Smooth muscle cell (in vitro differentiated cells): ENCODE results near the gene DLD. TPM values are rescaled to one million over a fixed set of nuclear protein-coding genes. Genes with fewer than 3 reads are reported as not detected.
A peak's percentile ranks its signal among the peaks of the same experiment; 100 is the strongest.
"Not testable (repeated sequence)": the region's sequence is repeated elsewhere in the genome, so short reads cannot be mapped to it uniquely, and the experiment has no call there.

Experiments used
- DNase-seq: peaks from one replicate; lab custom pipeline; 2025; ENCODE audit not compliant: unreplicated experiment; lab: John Stamatoyannopoulos, UW
- H2AFZ ChIP-seq: fragments of 200-600 bp; sonication (generic); 2 replicates; pipeline ENCODE4 v1.6.0; 2016; ENCODE audit warnings: antibody characterized with exemption, low read depth, mild to moderate bottlenecking
- H3F3A ChIP-seq: fragments of 200-600 bp; sonication (generic); 2 replicates; pipeline ENCODE4 v1.6.0; 2017; ENCODE audit warnings: antibody characterized with exemption, low read depth
- H3K27ac ChIP-seq: fragments of 200-600 bp; sonication (generic); 2 replicates; pipeline ENCODE4 v1.5.1; 2016; ENCODE audit warnings: low read depth, mild to moderate bottlenecking
- H3K27me3 ChIP-seq: fragments of 200-600 bp; sonication (generic); 2 replicates; pipeline ENCODE4 v1.6.1; 2016; ENCODE audit warnings: low read depth, mild to moderate bottlenecking
- H3K36me3 ChIP-seq: fragments of 200-600 bp; sonication (generic); 2 replicates; pipeline ENCODE4 v1.5.1; 2016; ENCODE audit warnings: low read depth
- H3K4me1 ChIP-seq: fragments of 200-600 bp; sonication (generic); 2 replicates; pipeline ENCODE4 v1.5.1; 2016; ENCODE audit warnings: low read depth
- H3K4me2 ChIP-seq: fragments of 200-600 bp; sonication (generic); 2 replicates; pipeline ENCODE4 v1.6.0; 2016; ENCODE audit warnings: mild to moderate bottlenecking
- H3K4me3 ChIP-seq: fragments of 200-600 bp; sonication (generic); 2 replicates; pipeline ENCODE4 v1.5.1; 2016; ENCODE audit warnings: mild to moderate bottlenecking
- H3K79me2 ChIP-seq: fragments of 200-600 bp; sonication (generic); 2 replicates; pipeline ENCODE4 v1.6.0; 2016; ENCODE audit warnings: low read depth, mild to moderate bottlenecking
- H3K9ac ChIP-seq: fragments of 200-600 bp; sonication (generic); 2 replicates; pipeline ENCODE4 v1.6.0; 2016; ENCODE audit warnings: low read depth
- H3K9me3 ChIP-seq: fragments of 200-600 bp; sonication (generic); replicated peaks from 2 replicates; pipeline ENCODE4 v1.5.1; 2016; ENCODE audit warnings: low read depth
- H4K20me1 ChIP-seq: fragments of 200-600 bp; sonication (generic); 2 replicates; pipeline ENCODE4 v1.6.0; 2016; ENCODE audit warnings: low read depth
- CTCF ChIP-seq: fragments of 200-600 bp; sonication (generic); IDR thresholded peaks from 2 replicates; pipeline ENCODE4 v1.5.1; 2017; ENCODE audit warnings: borderline replicate concordance, mild to moderate bottlenecking, antibody characterized with exemption; ENCODE audit not compliant: insufficient read depth, poor library complexity, severe bottlenecking
- WGBS: methylation state at CpG from one replicate; pipeline ENCODE4 v1.1.7; 2016; ENCODE audit warnings: low lambda C conversion rate; 5-methylcytosine and 5-hydroxymethylcytosine counted together
- polyA plus RNA-seq: library from polyadenylated mRNA; unstranded; fragments of >200 nt; fragmentation: Nextera tagmentation; extraction: Ambion mirVana; gene quantifications from 2 replicates; pipeline ENCODE4 v1.2.1, GENCODE V29; 2016
- total RNA-seq: library from RNA; depleted of rRNA; stranded (reverse); fragments of >200 nt; gene quantifications from 2 replicates; pipeline ENCODE4 v1.2.3, GENCODE V29; 2014

Gene DLD
- total and polyA plus RNA-seq, 2 experiments from 2014 or later = 71.4 to 165 TPM

- H3K9ac ChIP-seq = no peak overlapping the region
- no peak for DNase-seq
- WGBS = 61% methylated on average over 1 of the region's 1 CpG
- H3K79me2 ChIP-seq = no peaks in the 10 kb centered on the region
- no peaks in the 10 kb centered on the region for H3K27me3 ChIP-seq
- H3K4me3 ChIP-seq = no peak overlapping the region
- H3K4me1 ChIP-seq = no peaks in the 10 kb centered on the region
- H2AFZ ChIP-seq = no peak overlapping the region
- peaks cover 29% of the 10 kb centered on the region for H4K20me1 ChIP-seq
- no peaks in the 10 kb centered on the region for H3K9me3 ChIP-seq
- H3K27ac ChIP-seq = peak overlapping the region; percentile 19
- no peak for TF ChIP-seq CTCF
- peaks cover 47% of the 10 kb centered on the region for H3F3A ChIP-seq
- H3K4me2 ChIP-seq = no peak overlapping the region
- peaks cover 44% of the 10 kb centered on the region for H3K36me3 ChIP-seq
These were observed 29.2 kb downstream of the DLD start for GRCh38 chr7:107920048-107920772.

DNA sequence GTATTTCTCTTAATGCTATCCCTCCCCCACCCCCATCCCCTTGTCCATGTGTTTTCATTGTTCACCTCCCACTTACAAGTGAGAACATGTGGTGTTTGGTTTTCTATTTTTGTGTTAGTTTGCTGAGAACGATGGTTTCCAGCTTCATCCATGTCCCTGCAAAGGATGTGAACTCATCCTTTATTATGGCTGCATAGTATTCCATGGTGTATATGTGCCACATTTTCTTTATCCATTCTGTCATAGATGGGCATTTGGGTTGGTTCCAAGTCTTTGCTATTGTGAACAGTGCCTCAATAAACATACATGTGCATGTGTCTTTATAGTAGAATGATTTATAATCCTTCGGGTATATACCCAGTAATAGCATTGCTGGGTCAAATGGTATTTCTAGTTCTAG is 30.8 kb downstream of the DLD start:
- peaks cover 45% of the 10 kb centered on the region for H3K36me3 ChIP-seq
- 60% methylated on average over 2 of the region's 2 CpGs for WGBS

GRCh38 chr7:107922886-107923285 is 31.9 kb downstream of the DLD start:
- Histone ChIP-seq H3F3A (peaks cover 73% of the 10 kb centered on the region), H3K36me3 (peaks cover 45% of the 10 kb centered on the region), H3K27ac (peak overlapping the region; percentile 50), H3K9me3 (no peaks in the 10 kb centered on the region), H3K79me2 (peaks cover 3% of the 10 kb centered on the region), H3K4me2 (no peak overlapping the region), H3K4me1 (no peaks in the 10 kb centered on the region), H3K4me3 (no peak overlapping the region), H2AFZ (no peak overlapping the region), H4K20me1 (peaks cover 33% of the 10 kb centered on the region), H3K27me3 (no peaks in the 10 kb centered on the region), H3K9ac (no peak overlapping the region)
- TF ChIP-seq CTCF = no peak
- DNase-seq = no peak
- WGBS = 68% methylated on average over 1 of the region's 1 CpG

More for the DNA sequence above, 30.8 kb downstream of the DLD start:
- not testable (repeated sequence) for H2AFZ ChIP-seq, H3K4me1 ChIP-seq, H3K27me3 ChIP-seq, H3K79me2 ChIP-seq, H3K27ac ChIP-seq, H3K9me3 ChIP-seq, H3K9ac ChIP-seq, H3K4me3 ChIP-seq, H3K4me2 ChIP-seq, DNase-seq
- Histone ChIP-seq H3F3A (peaks cover 63% of the 10 kb centered on the region), H4K20me1 (peaks cover 33% of the 10 kb centered on the region)

GRCh38 chr7:107924841-107925504 is 34.0 kb downstream of the DLD start:
- peaks cover 42% of the 10 kb centered on the region for H3K36me3 ChIP-seq

More at GRCh38 chr7:107924841-107925504, 34.0 kb downstream of the DLD start:
- Histone ChIP-seq H3K4me3 (no peak overlapping the region), H3K79me2 (peaks cover 3% of the 10 kb centered on the region), H3K27me3 (no peaks in the 10 kb centered on the region), H3K27ac (peak overlapping the region; percentile 50), H3K9me3 (no peaks in the 10 kb centered on the region), H3K9ac (no peak overlapping the region), H3K4me1 (no peaks in the 10 kb centered on the region), H3F3A (peaks cover 59% of the 10 kb centered on the region), H4K20me1 (peaks cover 29% of the 10 kb centered on the region), H2AFZ (no peak overlapping the region), H3K4me2 (no peak overlapping the region)
- 93% methylated on average over 5 of the region's 5 CpGs for WGBS
- DNase-seq = no peak
- TF ChIP-seq CTCF = no peak
